ENCODE data around the gene PIK3C2B.

Gene PIK3C2B

GRCh38 chr1:204477036-204477740, 17.4 kb downstream of the PIK3C2B start:
- Histone ChIP-seq H3K9me3 (ENCODE audit: control insufficient read depth, low read length) (no peaks in the 10 kb centered on the region), H3K36me3 (ENCODE audit: control insufficient read depth, insufficient read depth, low read length) (no peaks in the 10 kb centered on the region), H3K4me1 (ENCODE audit: control insufficient read depth, insufficient read depth, low read length, poor library complexity, severe bottlenecking) (peaks cover 15% of the 10 kb centered on the region), H3K27ac (ENCODE audit: low read depth, low read length, severe bottlenecking) (no peak overlapping the region), H3K4me3 (ENCODE audit: extremely low read depth, insufficient read depth, low read length, poor library complexity, severe bottlenecking) (no peak overlapping the region)
- 93 to 100% methylated on average over 1 to 4 of the region's 5 CpGs for WGBS, 2 experiments (ENCODE audit: insufficient coverage in 2 of 2)

GRCh38 chr1:204476563-204476962, 18.0 kb downstream of the PIK3C2B start:
- Histone ChIP-seq H3K4me3 (ENCODE audit: extremely low read depth, insufficient read depth, low read length, poor library complexity, severe bottlenecking) (no peak overlapping the region), H3K27ac (ENCODE audit: low read depth, low read length, severe bottlenecking) (no peak overlapping the region), H3K9me3 (ENCODE audit: control insufficient read depth, low read length) (no peaks in the 10 kb centered on the region), H3K36me3 (ENCODE audit: control insufficient read depth, insufficient read depth, low read length) (no peaks in the 10 kb centered on the region), H3K4me1 (ENCODE audit: control insufficient read depth, insufficient read depth, low read length, poor library complexity, severe bottlenecking) (peaks cover 15% of the 10 kb centered on the region)
- WGBS, 2 experiments (ENCODE audit: insufficient coverage in 2 of 2), result 83 to 86% methylated on average over 3 of the region's 5 CpGs

GRCh38 chr1:204475656-204476432, 18.8 kb downstream of the PIK3C2B start:
- H3K4me3 ChIP-seq (ENCODE audit: extremely low read depth, insufficient read depth, low read length, poor library complexity, severe bottlenecking), result no peak overlapping the region
- 93 to 94% methylated on average over 8 to 9 of the region's 9 CpGs for WGBS, 2 experiments (ENCODE audit: insufficient coverage in 2 of 2)
- H3K36me3 ChIP-seq (ENCODE audit: control insufficient read depth, insufficient read depth, low read length), result no peaks in the 10 kb centered on the region
- H3K9me3 ChIP-seq (ENCODE audit: control insufficient read depth, low read length), result no peaks in the 10 kb centered on the region
- H3K4me1 ChIP-seq (ENCODE audit: control insufficient read depth, insufficient read depth, low read length, poor library complexity, severe bottlenecking), result peaks cover 15% of the 10 kb centered on the region
- no peak overlapping the region for H3K27ac ChIP-seq (ENCODE audit: low read depth, low read length, severe bottlenecking)

GRCh38 chr1:204473400-204473965, 21.1 kb downstream of the PIK3C2B start:
- WGBS, 2 experiments (ENCODE audit: insufficient coverage in 2 of 2), result 38 to 80% methylated on average over 1 of the region's 1 CpG
- Histone ChIP-seq H3K36me3 (ENCODE audit: control insufficient read depth, insufficient read depth, low read length) (peaks cover 8% of the 10 kb centered on the region), H3K9me3 (ENCODE audit: control insufficient read depth, low read length) (no peaks in the 10 kb centered on the region), H3K4me1 (ENCODE audit: control insufficient read depth, insufficient read depth, low read length, poor library complexity, severe bottlenecking) (peaks cover 15% of the 10 kb centered on the region), H3K4me3 (ENCODE audit: extremely low read depth, insufficient read depth, low read length, poor library complexity, severe bottlenecking) (no peak overlapping the region), H3K27ac (ENCODE audit: low read depth, low read length, severe bottlenecking) (no peak overlapping the region)

- Histone ChIP-seq H3K4me3 (ENCODE audit: extremely low read depth, insufficient read depth, low read length, poor library complexity, severe bottlenecking) (no peak overlapping the region), H3K27ac (ENCODE audit: low read depth, low read length, severe bottlenecking) (no peak overlapping the region), H3K36me3 (ENCODE audit: control insufficient read depth, insufficient read depth, low read length) (peaks cover 13% of the 10 kb centered on the region), H3K9me3 (ENCODE audit: control insufficient read depth, low read length) (no peaks in the 10 kb centered on the region), H3K4me1 (ENCODE audit: control insufficient read depth, insufficient read depth, low read length, poor library complexity, severe bottlenecking) (peaks cover 9% of the 10 kb centered on the region)
- WGBS, 2 experiments (ENCODE audit: insufficient coverage in 2 of 2), result 89 to 100% methylated on average over 2 of the region's 2 CpGs
Measured at GRCh38 chr1:204472660-204473059, 21.9 kb downstream of the PIK3C2B start.

GRCh38 chr1:204471687-204472086, 22.9 kb downstream of the PIK3C2B start:
- WGBS, 2 experiments (ENCODE audit: insufficient coverage in 2 of 2), result 93 to 100% methylated on average over 3 to 4 of the region's 4 CpGs
- Histone ChIP-seq H3K9me3 (ENCODE audit: control insufficient read depth, low read length) (no peaks in the 10 kb centered on the region), H3K4me1 (ENCODE audit: control insufficient read depth, insufficient read depth, low read length, poor library complexity, severe bottlenecking) (peaks cover 14% of the 10 kb centered on the region), H3K27ac (ENCODE audit: low read depth, low read length, severe bottlenecking) (no peak overlapping the region), H3K4me3 (ENCODE audit: extremely low read depth, insufficient read depth, low read length, poor library complexity, severe bottlenecking) (no peak overlapping the region), H3K36me3 (ENCODE audit: control insufficient read depth, insufficient read depth, low read length) (peaks cover 13% of the 10 kb centered on the region)

GRCh38 chr1:204469304-204469703, 25.3 kb downstream of the PIK3C2B start:
- peaks cover 20% of the 10 kb centered on the region for H3K36me3 ChIP-seq (ENCODE audit: control insufficient read depth, insufficient read depth, low read length)
- WGBS, 2 experiments (ENCODE audit: insufficient coverage in 2 of 2), result 94 to 97% methylated on average over 6 of the region's 10 CpGs
- no peak overlapping the region for H3K27ac ChIP-seq (ENCODE audit: low read depth, low read length, severe bottlenecking)

GRCh38 chr1:204468766-204469302, 25.8 kb downstream of the PIK3C2B start:
- Histone ChIP-seq H3K4me1 (ENCODE audit: control insufficient read depth, insufficient read depth, low read length, poor library complexity, severe bottlenecking) (peaks cover 33% of the 10 kb centered on the region), H3K9me3 (ENCODE audit: control insufficient read depth, low read length) (no peaks in the 10 kb centered on the region), H3K27ac (ENCODE audit: low read depth, low read length, severe bottlenecking) (no peak overlapping the region), H3K4me3 (ENCODE audit: extremely low read depth, insufficient read depth, low read length, poor library complexity, severe bottlenecking) (no peak overlapping the region), H3K36me3 (ENCODE audit: control insufficient read depth, insufficient read depth, low read length) (peaks cover 25% of the 10 kb centered on the region)
- WGBS, 2 experiments (ENCODE audit: insufficient coverage in 2 of 2), result 92 to 97% methylated on average over 14 to 18 of the region's 18 CpGs

More at GRCh38 chr1:204469304-204469703, 25.3 kb downstream of the PIK3C2B start:
- no peak overlapping the region for H3K4me3 ChIP-seq (ENCODE audit: extremely low read depth, insufficient read depth, low read length, poor library complexity, severe bottlenecking)
- H3K9me3 ChIP-seq (ENCODE audit: control insufficient read depth, low read length), result no peaks in the 10 kb centered on the region
- peaks cover 28% of the 10 kb centered on the region for H3K4me1 ChIP-seq (ENCODE audit: control insufficient read depth, insufficient read depth, low read length, poor library complexity, severe bottlenecking)

GRCh38 chr1:204468206-204468605, 26.4 kb downstream of the PIK3C2B start:
- Histone ChIP-seq H3K36me3 (ENCODE audit: control insufficient read depth, insufficient read depth, low read length) (peaks cover 25% of the 10 kb centered on the region), H3K4me1 (ENCODE audit: control insufficient read depth, insufficient read depth, low read length, poor library complexity, severe bottlenecking) (peaks cover 37% of the 10 kb centered on the region), H3K27ac (ENCODE audit: low read depth, low read length, severe bottlenecking) (no peak overlapping the region), H3K4me3 (ENCODE audit: extremely low read depth, insufficient read depth, low read length, poor library complexity, severe bottlenecking) (no peak overlapping the region), H3K9me3 (ENCODE audit: control insufficient read depth, low read length) (no peaks in the 10 kb centered on the region)
- WGBS, 2 experiments (ENCODE audit: insufficient coverage in 2 of 2), result 92 to 94% methylated on average over 6 to 10 of the region's 10 CpGs

GRCh38 chr1:204466416-204467405, 27.9 kb downstream of the PIK3C2B start:
- H3K4me3 ChIP-seq (ENCODE audit: extremely low read depth, insufficient read depth, low read length, poor library complexity, severe bottlenecking), result no peak overlapping the region
- H3K27ac ChIP-seq (ENCODE audit: low read depth, low read length, severe bottlenecking), result no peak overlapping the region
- H3K4me1 ChIP-seq (ENCODE audit: control insufficient read depth, insufficient read depth, low read length, poor library complexity, severe bottlenecking), result peaks cover 45% of the 10 kb centered on the region
- H3K9me3 ChIP-seq (ENCODE audit: control insufficient read depth, low read length), result no peaks in the 10 kb centered on the region
- WGBS, 2 experiments (ENCODE audit: insufficient coverage in 2 of 2), result 90 to 92% methylated on average over 10 to 13 of the region's 17 CpGs
- H3K36me3 ChIP-seq (ENCODE audit: control insufficient read depth, insufficient read depth, low read length), result peaks cover 28% of the 10 kb centered on the region

Measured in mesodermal cell (in vitro differentiated cells).